ENCODE results near the gene EML3.

- TF ChIP-seq CTCF (IDR thresholded peaks at IDR 0.05) (no peak), EZH2 (IDR thresholded peaks at IDR 0.05) (no peak), EZH2phosphoT487 (IDR thresholded peaks at IDR 0.05) (no peak)
These were observed 38.8 kb downstream of the EML3 start, which contains the start of gene EEF1G for GRCh38 chr11:62573592-62574362.
